ENCODE measurements around the gene CKAP4. TPM values are rescaled to one million over a fixed set of nuclear protein-coding genes. Genes with fewer than 3 reads are reported as not detected.

The CKAP4 gene
- total and polyA plus RNA-seq, 2 experiments from 2014 or later: 151 to 258 TPM

DNA sequence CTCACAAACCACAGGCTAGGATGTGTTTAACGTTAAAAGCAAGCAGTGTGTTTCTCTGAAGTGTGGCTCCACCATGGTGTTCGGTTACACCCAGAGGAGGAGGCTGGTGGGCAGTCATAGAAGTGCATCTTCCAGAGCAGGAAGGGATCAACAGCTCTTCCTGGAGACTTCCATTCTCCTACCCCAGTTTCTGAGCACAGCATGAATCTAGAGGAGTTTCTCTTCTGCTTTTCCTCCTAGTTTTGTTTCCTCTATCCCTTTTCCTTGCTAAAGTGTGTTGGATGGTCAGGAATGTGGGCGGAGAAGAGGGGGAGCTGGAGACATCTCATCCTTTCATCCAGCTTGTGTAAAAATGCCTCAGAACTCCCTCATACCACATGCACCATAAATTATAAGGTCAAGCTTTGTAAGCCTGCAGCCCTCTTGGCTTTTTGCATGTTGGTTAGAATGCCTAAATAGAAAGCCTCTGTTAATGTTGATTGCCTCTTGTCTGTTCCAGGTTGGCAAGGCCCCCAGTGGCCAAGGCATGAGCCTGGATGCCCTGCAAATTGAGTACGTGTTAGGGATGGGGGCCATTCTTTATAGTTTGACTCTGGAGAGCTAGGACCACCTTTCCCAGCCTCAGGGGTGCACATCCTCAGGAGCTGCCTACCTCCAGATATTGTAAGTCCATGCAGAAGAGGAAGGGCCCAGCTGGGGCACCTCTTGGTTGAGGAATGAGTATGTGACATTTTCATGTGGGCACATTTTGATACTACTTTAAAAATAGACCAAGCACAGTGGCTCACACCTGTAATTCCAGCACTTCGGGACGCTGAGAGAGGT, 4.0 kb upstream of the CKAP4 start:
- no peak overlapping the region for H3K4me3 ChIP-seq
- no peaks in the 10 kb centered on the region for H3K9me3 ChIP-seq (ENCODE audit: low read depth)
- DNase-seq (ENCODE audit: low spot score): no peak
- H3K9me2 ChIP-seq (replicated peaks; ENCODE audit: insufficient read depth): no peaks in the 10 kb centered on the region
- no peak overlapping the region for H2AFZ ChIP-seq
- no peak for TF ChIP-seq EZH2 (IDR thresholded peaks at IDR 0.05; ENCODE audit: borderline replicate concordance)
- no peak for TF ChIP-seq EZH2phosphoT487 (IDR thresholded peaks at IDR 0.05; ENCODE audit: low read depth, severe bottlenecking, unreplicated experiment)
- TF ChIP-seq, protein P1, sequence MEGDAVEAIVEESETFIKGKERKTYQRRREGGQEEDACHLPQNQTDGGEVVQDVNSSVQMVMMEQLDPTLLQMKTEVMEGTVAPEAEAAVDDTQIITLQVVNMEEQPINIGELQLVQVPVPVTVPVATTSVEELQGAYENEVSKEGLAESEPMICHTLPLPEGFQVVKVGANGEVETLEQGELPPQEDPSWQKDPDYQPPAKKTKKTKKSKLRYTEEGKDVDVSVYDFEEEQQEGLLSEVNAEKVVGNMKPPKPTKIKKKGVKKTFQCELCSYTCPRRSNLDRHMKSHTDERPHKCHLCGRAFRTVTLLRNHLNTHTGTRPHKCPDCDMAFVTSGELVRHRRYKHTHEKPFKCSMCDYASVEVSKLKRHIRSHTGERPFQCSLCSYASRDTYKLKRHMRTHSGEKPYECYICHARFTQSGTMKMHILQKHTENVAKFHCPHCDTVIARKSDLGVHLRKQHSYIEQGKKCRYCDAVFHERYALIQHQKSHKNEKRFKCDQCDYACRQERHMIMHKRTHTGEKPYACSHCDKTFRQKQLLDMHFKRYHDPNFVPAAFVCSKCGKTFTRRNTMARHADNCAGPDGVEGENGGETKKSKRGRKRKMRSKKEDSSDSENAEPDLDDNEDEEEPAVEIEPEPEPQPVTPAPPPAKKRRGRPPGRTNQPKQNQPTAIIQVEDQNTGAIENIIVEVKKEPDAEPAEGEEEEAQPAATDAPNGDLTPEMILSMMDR (IDR thresholded peaks at IDR 0.05; ENCODE audit: poor library complexity): no peak
- H3K4me2 ChIP-seq: no peak overlapping the region
- no peaks in the 10 kb centered on the region for H3K36me3 ChIP-seq (replicated peaks; ENCODE audit: insufficient read depth, low read depth)
- peaks cover 9% of the 10 kb centered on the region for H3K4me1 ChIP-seq (ENCODE audit: insufficient read depth)
- H4K20me1 ChIP-seq (ENCODE audit: insufficient read depth, poor library complexity, severe bottlenecking): no peaks in the 10 kb centered on the region
- H3K79me2 ChIP-seq: peaks cover 5% of the 10 kb centered on the region
- peak overlapping the region; percentile 11 for H3K27ac ChIP-seq
- H3K27me3 ChIP-seq: no peaks in the 10 kb centered on the region
- WGBS (ENCODE audit: low lambda C conversion rate, missing lambda C conversion rate): 73% methylated on average over 6 of the region's 6 CpGs

DNA sequence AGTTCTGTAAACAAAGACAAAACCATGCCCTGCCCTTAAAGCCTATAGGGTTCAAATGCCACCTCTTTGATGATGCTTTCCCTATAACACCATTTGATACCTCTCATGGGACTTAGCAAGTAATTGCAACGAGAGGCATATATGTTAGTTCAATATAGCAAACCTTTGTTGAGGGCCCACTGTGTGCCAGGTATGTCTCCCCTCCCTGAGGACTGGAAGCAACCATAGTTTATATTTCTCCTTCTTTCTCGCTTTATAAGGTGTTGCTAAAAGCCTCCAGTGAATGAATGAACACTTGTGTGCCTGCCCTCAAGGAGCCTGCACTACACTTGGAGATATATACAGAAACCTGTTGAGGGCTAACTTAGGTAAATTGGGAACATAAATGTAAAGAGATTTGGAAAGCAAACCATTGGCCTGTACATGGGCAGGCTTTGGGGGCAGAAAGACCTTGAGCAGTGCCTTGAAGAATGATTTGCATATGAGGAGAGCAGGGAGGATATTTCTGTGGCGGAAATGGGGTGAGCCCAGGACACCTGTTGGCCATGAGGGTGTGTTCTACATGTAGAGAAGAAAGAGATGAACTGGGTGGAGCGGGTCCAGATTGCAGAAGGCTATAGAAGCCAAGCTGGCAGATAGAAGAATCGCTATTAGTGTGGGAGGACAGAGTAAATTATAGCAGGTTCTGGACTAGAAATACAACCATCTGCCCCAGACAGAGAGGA, 1.8 kb upstream of the CKAP4 start:
- WGBS (ENCODE audit: low lambda C conversion rate, missing lambda C conversion rate): 94% methylated on average over 5 of the region's 5 CpGs
- no peaks in the 10 kb centered on the region for H3K9me2 ChIP-seq (replicated peaks; ENCODE audit: insufficient read depth)
- H3K9me3 ChIP-seq (ENCODE audit: low read depth): no peaks in the 10 kb centered on the region
- H3K36me3 ChIP-seq (replicated peaks; ENCODE audit: insufficient read depth, low read depth): no peaks in the 10 kb centered on the region
- H3K27ac ChIP-seq: peak overlapping the region; percentile 98
- no peaks in the 10 kb centered on the region for H3K27me3 ChIP-seq
- peaks cover 21% of the 10 kb centered on the region for H4K20me1 ChIP-seq (ENCODE audit: insufficient read depth, poor library complexity, severe bottlenecking)
- TF ChIP-seq EZH2phosphoT487 (IDR thresholded peaks at IDR 0.05; ENCODE audit: low read depth, severe bottlenecking, unreplicated experiment) (no peak), EZH2 (IDR thresholded peaks at IDR 0.05; ENCODE audit: borderline replicate concordance) (no peak)
- TF ChIP-seq, protein P1 (IDR thresholded peaks at IDR 0.05; ENCODE audit: poor library complexity): no peak
- peaks cover 28% of the 10 kb centered on the region for H3K79me2 ChIP-seq
- DNase-seq (ENCODE audit: low spot score): no peak
- H3K4me3 ChIP-seq: no peak overlapping the region
- peak overlapping the region; percentile 83 for H3K4me2 ChIP-seq
- peaks cover 29% of the 10 kb centered on the region for H3K4me1 ChIP-seq (ENCODE audit: insufficient read depth)
- H2AFZ ChIP-seq: no peak overlapping the region

DNA sequence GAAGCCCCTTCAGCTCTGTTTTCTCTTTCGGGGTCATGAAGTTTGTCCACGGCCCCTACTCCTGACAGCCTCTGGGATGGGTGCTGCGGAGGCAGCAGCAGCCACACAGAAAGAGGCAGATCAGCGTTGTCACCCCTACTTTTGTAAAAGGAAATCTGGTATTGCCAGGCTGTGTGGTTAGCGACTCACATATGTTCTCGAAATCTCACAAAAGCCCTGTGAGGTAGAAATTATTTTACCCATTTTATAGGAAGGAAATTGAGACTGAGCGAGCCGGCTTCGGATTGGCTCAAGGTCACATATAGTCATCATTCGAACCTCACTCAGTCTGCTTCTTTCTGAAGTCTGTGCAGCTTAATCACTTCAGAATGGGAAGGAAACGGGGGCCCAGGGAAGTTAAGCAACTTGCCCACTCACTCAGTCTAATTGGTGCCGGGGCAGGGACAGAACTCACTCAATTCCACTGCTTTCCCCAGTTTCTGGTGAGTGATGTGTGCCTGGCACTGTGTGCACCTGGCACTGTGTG, 1.1 kb upstream of the CKAP4 start:
- DNase-seq (ENCODE audit: low spot score): no peak
- Histone ChIP-seq H3K27me3 (no peaks in the 10 kb centered on the region), H3K4me3 (peak overlapping the region; percentile 91), H4K20me1 (ENCODE audit: insufficient read depth, poor library complexity, severe bottlenecking) (peaks cover 27% of the 10 kb centered on the region), H3K27ac (peak overlapping the region; percentile 98), H3K36me3 (replicated peaks; ENCODE audit: insufficient read depth, low read depth) (no peaks in the 10 kb centered on the region), H3K9me2 (replicated peaks; ENCODE audit: insufficient read depth) (no peaks in the 10 kb centered on the region), H3K4me1 (ENCODE audit: insufficient read depth) (peaks cover 33% of the 10 kb centered on the region), H3K9me3 (ENCODE audit: low read depth) (no peaks in the 10 kb centered on the region), H3K79me2 (peaks cover 34% of the 10 kb centered on the region), H3K4me2 (peak overlapping the region; percentile 83), H2AFZ (peak overlapping the region; percentile 86)
- no peak for TF ChIP-seq EZH2phosphoT487 (IDR thresholded peaks at IDR 0.05; ENCODE audit: low read depth, severe bottlenecking, unreplicated experiment)
- TF ChIP-seq, protein P1 (IDR thresholded peaks at IDR 0.05; ENCODE audit: poor library complexity): no peak
- TF ChIP-seq EZH2 (IDR thresholded peaks at IDR 0.05; ENCODE audit: borderline replicate concordance): no peak
- WGBS (ENCODE audit: low lambda C conversion rate, missing lambda C conversion rate): 36% methylated on average over 12 of the region's 12 CpGs

Measured in hepatocyte (in vitro differentiated cells).